GM18505 (cell line): ENCODE data around the gene OPCML.

Experiments used
- ATAC-seq: cut with Tn5 transposase; IDR thresholded peaks from one replicate; pipeline ENCODE4 v1.9.1; 2021; ENCODE audit not compliant: unreplicated experiment
- POLR2A ChIP-seq: IDR thresholded peaks from 4 replicates; pipeline ENCODE4 v1.6.1; 2011; ENCODE audit warnings: borderline replicate concordance; ENCODE audit not compliant: insufficient read depth, insufficient read length; ENCODE audit errors: extremely low read depth

The OPCML gene

DNA sequence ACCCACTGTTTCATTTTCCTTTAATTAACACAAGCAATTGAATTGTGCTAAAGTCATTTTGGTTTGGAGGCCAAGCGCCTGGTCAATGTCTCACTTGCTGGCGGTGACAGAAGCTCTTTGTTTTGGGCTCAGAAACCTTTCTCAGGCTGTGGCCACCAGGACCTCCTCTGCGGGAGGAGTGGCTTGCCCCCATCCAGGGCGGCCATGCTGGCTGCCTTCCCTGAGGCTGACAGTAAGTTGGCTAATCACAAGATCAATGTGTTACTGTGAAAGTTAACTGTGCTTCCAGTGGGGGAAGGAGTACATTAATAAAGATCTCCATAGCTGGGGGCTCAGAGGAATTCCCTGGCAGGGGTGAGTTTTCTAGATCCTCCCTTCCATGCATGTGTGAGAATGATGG is 1087.4 kb downstream of the OPCML start:
- ATAC-seq, result no peak

DNA sequence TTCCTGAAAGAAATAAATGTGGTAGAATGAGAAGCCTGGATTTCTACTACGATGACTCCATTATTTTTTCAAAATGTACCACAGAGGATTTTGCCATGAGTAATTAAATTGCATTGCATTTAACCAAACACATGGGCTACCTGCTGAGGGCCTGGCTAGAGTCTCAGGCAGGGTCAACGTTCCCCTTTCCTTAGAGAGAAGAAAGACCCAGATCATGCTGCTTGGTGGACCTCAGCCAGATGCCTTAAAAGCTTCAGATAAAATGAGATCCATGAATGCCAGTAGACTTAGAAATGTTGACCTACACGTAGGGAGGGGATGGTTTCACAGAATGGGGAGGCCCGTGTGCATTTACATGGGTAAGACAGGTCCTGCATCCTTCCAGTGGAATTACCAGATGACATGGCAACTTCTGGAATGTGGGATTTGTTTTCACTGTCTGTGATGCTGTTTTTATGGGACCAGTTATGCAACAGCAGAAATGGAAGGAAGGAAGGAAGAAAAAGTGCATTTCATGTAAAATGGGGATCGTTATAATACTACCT is 1092.5 kb downstream of the OPCML start:
- ATAC-seq, result no peak
- TF ChIP-seq POLR2A, result no peak

More for the DNA sequence above, 1087.4 kb downstream of the OPCML start:
- no peak for TF ChIP-seq POLR2A

DNA sequence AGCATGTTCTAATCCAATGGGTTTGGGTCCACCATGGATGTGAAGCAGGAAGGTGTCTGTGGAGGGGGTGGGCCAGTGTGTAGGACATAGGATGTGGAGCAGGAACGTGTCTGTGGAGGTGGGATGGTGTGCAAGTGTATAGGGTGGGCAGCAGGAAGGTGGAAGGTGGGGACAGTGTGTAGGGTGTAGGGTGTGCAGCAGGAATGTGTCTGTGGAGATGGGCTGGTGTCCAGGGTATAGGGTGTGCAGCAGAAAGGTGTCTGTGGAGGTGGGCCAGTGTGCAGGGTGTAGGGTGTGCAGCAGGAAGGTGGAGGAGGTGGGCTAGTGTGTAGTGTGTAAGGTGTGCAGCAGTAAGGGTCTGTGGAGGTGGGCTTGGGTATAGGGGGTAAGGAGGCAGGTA is 1093.9 kb downstream of the OPCML start:
- TF ChIP-seq POLR2A, result no peak
- no peak for ATAC-seq

DNA sequence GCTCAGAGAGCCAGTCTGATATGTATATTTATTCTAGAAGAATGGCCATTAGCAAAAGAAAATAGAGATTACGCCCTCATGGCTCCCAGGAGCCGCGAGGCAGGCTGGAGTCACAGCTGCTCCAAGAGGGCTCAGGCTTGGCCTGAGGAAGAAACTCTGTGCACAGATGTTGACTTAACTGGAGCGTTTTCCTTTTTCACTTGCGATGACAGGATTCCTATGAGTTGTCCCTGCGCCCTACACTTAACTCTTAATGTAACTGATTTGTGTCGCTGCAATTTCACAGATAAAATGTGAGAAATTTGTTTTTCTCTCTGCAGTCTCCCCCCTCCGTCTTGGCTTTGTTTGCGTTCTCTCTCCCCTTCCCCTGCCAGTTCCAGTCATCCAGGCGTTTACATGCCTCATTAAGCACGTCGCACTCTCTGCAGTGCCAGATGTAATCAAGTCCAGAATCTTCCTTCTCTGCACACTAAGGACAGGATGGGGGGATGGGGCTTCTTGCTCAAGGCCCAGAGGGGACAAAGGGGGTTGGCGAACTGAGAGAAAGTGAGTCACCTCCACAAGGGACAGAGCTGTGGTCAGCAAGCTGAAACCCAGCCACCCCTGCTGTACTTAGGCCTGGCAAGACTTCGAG is 1101.8 kb downstream of the OPCML start:
- no peak for ATAC-seq
- TF ChIP-seq POLR2A, result no peak

DNA sequence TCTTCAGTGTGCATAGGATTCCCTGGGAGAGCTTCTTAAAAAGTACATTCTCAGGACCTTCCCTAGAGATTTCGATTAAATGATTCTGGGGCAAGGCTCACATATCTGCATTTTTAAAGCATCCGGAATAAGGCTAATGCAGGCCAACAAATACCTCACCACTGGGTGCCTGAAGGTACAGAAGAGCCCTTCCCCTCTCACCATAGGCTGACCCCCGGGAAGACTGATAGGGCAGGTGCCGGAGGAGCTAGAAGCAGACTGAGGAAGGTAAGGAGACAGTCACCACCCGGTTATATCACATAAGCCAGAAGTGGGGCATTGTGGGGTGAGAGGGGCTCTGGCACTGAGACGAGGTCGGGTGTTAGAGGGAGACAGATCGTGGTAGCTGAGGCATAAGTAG is 1102.6 kb downstream of the OPCML start:
- no peak for ATAC-seq
- no peak for TF ChIP-seq POLR2A

DNA sequence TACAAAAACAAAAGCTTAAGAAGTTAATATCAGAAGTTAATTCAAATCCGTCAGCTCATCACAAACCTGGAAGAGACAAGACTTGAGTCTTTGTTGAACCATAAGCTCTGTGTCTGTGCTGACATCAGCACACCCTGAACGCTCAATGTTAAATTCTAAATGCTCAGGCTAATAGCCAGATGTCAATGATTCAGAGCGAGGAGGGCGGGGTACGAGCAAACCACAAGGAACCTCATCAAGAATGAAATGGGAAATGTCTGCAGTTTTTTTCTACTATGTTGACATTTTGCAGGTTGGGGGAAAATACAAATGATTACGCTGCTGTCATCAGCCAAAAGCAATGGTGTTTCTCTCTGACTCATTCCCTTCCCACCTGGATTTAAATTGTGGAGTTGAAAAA is 1104.7 kb downstream of the OPCML start:
- no peak for TF ChIP-seq POLR2A
- ATAC-seq, result no peak

DNA sequence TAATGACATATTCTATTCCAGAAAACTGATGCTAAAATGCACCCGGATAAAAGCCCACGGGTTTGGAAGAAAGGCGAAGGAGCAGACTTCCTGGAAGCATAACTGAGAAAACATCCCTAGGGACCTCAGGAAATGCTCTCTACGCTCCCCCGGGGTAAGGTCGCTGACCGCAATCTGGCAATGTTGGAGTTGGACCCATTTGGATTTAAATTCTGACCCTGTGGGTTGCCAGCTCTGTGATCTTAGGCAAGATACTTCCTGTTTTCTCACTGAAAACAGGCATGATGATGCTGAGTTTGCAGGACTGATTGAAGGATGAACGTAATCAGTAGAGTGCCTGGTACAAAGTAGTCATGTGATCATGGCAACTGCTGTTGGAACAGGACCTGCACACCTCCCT is 1107.9 kb downstream of the OPCML start:
- no peak for TF ChIP-seq POLR2A
- no peak for ATAC-seq

DNA sequence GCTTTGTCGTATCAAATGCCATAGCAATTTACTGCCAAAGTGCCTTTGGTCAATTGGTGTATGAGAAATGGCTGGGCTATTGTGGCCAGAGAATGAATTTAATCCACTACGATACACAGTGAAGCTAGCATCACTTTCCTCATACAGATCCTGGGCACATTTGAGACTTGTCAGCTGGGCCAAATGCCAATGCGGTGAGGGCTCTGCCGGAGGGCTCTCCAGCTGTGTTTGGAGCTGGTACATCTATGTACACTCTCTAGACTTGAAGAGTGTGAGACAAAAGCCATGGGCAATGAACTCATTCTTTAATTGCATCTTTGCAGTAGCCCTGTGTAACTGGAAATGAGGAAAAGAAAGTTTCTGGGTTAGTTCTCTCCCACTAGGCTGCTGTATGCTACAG is 1109.0 kb downstream of the OPCML start:
- TF ChIP-seq POLR2A, result no peak
- ATAC-seq, result no peak

DNA sequence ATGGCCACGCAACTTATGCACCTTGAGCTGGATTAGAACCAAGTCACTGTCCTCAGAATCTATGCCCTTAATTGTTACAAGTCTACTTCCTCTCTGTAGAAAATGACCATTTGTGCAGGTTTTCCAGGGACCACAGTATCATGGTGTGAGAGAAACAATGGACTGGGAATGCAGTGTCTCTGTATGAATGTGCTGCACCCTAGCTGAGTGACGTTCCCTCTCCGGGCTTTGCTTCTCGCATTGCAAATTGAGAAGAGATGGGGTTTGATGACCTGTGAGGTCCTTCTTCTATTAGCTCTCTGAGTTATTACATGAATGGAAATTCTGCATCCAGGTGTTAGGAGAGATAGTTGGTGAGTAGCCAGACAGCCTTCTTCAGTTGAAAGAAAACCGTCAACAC is 1109.6 kb downstream of the OPCML start:
- no peak for ATAC-seq
- TF ChIP-seq POLR2A, result no peak

DNA sequence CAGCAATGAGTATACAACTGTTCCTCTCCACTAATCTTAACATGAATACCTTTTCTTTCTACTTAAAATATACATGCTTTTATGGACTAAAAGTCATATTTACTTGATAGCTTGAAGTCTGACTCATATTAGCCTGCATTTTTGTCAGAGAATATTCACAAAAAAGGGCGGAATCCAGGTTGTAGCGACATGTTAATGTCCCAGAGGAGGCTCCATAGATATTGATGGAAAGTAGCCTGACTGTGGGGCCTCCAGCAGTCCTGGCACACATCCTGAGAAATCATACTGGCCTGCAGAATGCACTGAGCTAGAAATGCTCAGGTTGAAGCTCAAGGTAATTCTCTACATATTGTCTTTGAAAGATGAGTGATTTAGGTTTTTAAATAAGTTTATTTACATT is 1110.7 kb downstream of the OPCML start:
- TF ChIP-seq POLR2A, result no peak
- no peak for ATAC-seq

DNA sequence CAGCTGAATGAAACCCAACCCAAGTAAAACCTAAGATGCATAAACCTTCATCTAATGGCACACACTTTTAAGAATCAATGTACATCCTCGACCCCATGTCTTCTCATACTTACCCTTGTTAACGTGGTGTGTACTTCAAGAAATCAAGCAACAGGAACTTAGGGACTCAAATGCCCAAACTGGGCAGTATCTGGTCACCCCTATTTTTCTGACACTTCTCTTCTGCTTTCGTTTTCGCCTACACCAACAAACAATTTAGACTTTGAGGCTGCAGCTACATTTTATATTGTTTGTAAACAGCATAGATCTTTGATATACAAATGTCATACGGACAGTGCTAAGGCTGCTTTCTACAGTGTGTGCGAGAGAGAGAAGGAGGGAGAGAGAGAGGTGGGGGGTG is 1117.8 kb downstream of the OPCML start:
- TF ChIP-seq POLR2A, result no peak
- no peak for ATAC-seq

DNA sequence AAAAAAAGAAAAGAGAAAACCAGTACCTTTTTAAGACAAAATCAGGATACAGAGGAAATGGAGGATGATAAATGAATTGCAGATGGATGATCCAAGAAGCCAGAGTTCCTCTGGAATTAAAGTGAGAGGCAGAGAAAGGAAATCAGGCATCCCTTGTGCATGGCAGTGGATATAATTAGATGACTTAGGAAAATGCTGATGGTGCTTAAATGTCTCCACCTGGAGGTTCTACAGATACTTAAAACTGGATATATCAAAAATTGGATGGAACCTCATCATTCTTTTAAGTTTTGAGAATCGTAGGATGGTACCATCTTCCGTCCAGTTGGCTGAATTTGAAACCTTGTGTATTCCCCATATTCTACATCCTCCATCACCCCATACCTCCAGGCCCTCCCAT is 1121.9 kb downstream of the OPCML start:
- TF ChIP-seq POLR2A, result no peak

DNA sequence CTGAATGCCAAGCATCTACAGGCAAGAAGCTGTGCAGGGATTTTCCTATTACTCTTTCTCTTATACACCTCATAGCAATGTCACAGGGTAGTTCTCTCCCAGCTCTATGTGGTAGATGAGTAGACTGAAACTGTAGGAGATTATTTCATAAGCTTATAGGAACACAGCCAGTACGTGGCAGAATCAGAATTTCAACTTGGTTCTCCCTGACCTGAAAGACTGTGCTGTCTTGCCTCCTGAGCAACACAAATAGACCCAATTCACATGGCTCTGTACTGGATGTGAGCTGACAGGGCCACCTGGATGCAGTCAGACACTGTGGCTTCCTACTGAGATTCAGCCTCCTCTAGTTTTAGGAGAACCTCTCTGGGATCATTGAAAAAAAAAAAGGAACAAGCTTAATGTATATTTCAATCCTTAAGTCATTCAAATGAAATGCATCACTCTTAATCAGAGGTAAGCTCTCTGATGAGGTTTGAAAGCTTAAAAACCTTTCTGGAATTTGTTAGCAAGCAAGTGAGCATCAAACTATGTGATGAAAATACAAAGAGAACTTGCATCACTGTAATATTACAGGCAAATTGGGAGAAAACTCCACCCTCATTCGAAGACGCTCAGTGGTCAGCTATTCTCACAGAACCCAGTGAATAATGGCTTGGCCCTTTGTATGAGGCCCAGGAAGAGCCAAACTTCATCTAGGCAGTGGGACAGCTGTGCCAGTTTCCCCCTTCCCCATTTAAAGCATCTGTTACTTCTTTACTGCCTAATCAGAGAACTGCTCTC is 1122.5 kb downstream of the OPCML start:
- ATAC-seq, result no peak
- no peak for TF ChIP-seq POLR2A

More for the DNA sequence above, 1121.9 kb downstream of the OPCML start:
- ATAC-seq, result no peak

DNA sequence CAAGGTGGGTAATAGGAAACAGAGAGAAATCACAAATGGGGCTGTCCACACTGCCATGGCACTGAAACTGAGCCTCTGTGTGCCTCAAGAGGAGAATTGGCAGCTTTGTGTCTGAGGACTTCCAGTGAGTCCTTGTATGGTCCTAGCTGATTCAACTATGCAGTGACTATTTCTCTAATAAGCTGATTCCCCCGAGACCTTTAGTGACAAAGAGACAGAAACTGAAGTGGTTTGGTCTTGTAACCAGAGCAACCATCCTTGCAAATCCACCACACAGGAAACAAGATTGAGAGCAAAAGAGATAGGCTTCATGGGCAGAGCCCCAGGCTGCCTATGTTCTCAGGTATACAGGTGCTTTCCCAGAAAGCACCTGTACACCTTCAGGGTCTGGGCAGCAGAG is 1123.4 kb downstream of the OPCML start:
- no peak for ATAC-seq
- TF ChIP-seq POLR2A, result no peak

DNA sequence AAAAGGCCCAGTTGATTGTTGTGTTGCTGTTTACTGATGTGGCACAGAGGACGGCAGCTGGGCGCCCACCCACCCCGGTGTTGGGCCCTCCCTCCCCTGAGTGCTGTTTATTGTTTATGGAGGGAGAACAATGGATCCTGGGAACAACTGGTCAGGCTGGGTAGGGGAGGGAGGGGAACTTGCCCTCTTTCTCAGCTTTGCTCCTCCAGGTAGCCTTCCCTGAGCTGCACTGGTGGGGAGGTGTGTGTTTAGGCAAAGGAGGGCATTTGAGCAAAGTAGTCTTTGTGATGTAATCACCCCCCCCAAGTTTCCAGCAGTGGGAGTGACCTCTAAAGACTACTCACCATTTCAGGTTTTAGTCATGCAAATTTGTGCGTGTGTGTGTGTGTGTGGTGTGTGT is 1126.6 kb downstream of the OPCML start:
- TF ChIP-seq POLR2A, result no peak

DNA sequence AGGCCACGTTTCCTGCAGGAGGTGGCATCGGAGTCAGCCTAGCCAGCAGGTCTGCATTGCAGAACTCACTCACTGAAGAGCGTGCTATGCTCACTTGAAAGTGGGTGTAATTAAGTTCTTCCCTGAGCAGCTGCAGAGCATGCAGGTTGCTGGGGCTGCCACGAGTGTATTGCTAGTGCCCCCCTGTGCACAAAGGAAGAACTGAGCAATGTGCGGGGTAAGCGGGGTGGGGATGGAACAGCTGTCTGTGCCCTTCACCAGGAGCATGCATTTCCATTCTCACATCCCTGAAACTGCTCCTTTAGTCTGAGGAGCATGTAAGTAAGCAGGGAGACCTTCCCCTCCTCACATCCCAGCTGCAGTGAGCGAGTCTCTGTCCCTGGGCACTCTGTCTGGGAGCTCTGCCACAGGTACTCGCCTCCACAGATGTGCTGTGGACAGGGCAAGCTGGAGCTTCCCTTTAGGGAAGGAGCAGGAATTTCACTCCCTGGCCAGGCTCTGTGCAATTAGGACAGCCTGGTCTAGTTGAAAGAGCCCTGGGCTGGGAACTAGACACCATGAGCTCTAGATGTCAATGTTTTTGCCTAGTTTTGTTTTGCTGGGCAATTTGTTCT is 1130.1 kb downstream of the OPCML start:
- ATAC-seq, result peak; percentile 74
- no peak for TF ChIP-seq POLR2A

More for the DNA sequence above, 1126.6 kb downstream of the OPCML start:
- no peak for ATAC-seq
